Duodenal mucosa (tissue), 2 donors: ENCODE data around the gene FGF5.

ENCODE experiments used
- H3K27ac ChIP-seq: one replicate; pipeline ENCODE4 v1.7.0; 2013; ENCODE audit warnings: low read depth, low read length
- H3K27me3 ChIP-seq, 2 donors: one replicate each; pipeline ENCODE4 v1.7.0; 2013; ENCODE audit warnings: low read length in 2 of 2, control low read depth in 1 of 2; ENCODE audit not compliant: insufficient read depth in 2 of 2, control insufficient read depth in 1 of 2
- H3K36me3 ChIP-seq, 2 donors: one replicate each; pipeline ENCODE4 v1.7.0; 2013; ENCODE audit warnings: low read length in 2 of 2, control low read depth in 1 of 2; ENCODE audit not compliant: insufficient read depth in 2 of 2, control insufficient read depth in 1 of 2
- H3K4me1 ChIP-seq, 2 donors: one replicate each; pipeline ENCODE4 v1.7.0; 2013; ENCODE audit warnings: low read length in 2 of 2, control low read depth in 1 of 2; ENCODE audit not compliant: insufficient read depth in 2 of 2, control insufficient read depth in 1 of 2
- H3K4me3 ChIP-seq, 2 donors: one replicate each; pipeline ENCODE4 v1.7.0; 2013; ENCODE audit warnings: low read length in 2 of 2, low read depth in 1 of 2
- H3K9ac ChIP-seq, 2 donors: one replicate each; pipeline ENCODE4 v1.7.0; 2013; ENCODE audit warnings: low read length in 2 of 2, low read depth in 1 of 2
- H3K9me3 ChIP-seq, 2 donors: one replicate each; pipeline ENCODE4 v1.7.0; 2013; ENCODE audit warnings: low read length in 2 of 2, control low read depth in 1 of 2; ENCODE audit not compliant: control insufficient read depth in 1 of 2

FGF5 gene, protein sequence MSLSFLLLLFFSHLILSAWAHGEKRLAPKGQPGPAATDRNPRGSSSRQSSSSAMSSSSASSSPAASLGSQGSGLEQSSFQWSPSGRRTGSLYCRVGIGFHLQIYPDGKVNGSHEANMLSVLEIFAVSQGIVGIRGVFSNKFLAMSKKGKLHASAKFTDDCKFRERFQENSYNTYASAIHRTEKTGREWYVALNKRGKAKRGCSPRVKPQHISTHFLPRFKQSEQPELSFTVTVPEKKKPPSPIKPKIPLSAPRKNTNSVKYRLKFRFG

DNA sequence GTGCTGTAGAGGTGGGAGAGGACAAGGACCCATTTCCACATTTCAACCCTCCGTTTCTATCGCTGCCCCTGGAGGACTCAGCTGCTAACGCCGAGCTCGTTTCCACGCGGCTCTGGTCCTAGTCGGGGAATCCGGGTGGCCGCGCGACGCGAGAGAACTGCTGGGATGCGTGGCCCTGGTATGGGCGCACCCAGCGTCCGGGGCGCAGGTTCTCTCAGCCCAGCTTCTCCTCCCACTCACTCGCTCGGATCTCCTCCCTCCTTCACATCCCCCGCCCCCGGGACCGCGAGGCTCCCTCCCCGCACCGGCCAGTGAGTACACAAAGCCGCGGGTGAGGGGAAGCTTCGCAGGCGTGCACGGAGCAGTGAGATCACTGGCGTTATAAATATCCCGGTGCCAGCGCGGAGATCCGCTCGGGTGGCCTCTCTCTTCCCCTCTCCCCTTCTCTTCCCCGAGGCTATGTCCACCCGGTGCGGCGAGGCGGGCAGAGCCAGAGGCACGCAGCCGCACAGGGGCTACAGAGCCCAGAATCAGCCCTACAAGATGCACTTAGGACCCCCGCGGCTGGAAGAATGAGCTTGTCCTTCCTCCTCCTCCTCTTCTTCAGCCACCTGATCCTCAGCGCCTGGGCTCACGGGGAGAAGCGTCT is at the start of gene FGF5:
FGF5 (plus strand) TSS at position 412 of the 649 bp plus-strand sequence; CDS start at position 573, 161 bp downstream.
- no peak within 1 kb of the TSS for H3K9ac ChIP-seq
- H3K4me1 ChIP-seq = peaks cover 8 to 11% of the 10 kb centered on the region in 2 donors
- peak within 1 kb of the TSS; percentile 59 to 63 for H3K4me3 ChIP-seq
- no peak within 1 kb of the TSS for H3K27ac ChIP-seq
- peaks cover 54 to 74% of the 10 kb centered on the region in 2 donors for H3K27me3 ChIP-seq
- H3K36me3 ChIP-seq = no peaks in the 10 kb centered on the region
- H3K9me3 ChIP-seq = no peaks in the 10 kb centered on the region

DNA sequence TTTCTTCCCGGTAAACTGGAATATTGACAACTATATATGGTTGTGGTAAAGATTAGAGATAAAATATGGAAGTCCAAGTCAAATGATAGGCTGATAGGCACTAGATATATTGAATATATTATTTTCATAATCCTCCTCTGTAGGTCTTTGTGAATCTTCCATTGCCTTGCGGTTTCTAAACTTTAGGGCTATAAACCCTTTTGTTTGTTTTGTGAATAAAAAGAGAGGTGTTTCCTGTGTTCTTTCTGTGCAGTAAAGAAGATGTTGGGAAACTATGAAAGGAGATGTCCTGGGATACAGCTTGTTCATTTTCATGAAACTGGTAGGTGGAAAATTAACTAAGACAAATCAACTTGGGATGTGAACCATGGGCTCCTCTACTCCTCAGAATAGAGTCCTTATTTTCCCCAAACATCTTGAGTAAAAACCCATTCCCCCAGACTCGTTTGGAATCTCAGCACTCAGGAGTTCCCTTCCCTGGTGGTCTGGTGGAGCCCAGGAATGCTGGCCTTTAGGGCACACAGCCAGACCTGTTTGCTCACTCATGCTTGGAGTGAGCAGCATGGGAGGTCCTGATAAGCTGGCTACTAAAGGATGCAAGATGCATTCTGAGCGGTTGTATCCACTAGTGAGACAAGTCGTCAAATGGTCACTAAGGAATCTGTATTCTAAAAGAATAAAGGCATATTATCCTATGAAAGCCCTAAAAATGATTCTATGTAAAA is 47.0 kb upstream of the FGF5 start:
- H3K27me3 ChIP-seq = peaks cover 4 to 26% of the 10 kb centered on the region in 2 donors
- no peak overlapping the region for H3K4me3 ChIP-seq
- H3K36me3 ChIP-seq = no peaks in the 10 kb centered on the region
- no peak overlapping the region for H3K9ac ChIP-seq
- H3K9me3 ChIP-seq = no peaks in the 10 kb centered on the region
- no peak overlapping the region for H3K27ac ChIP-seq
- H3K4me1 ChIP-seq = no peaks in the 10 kb centered on the region

GRCh38 chr4:80220711-80221110 is 45.8 kb upstream of the FGF5 start:
- H3K4me1 ChIP-seq = no peaks in the 10 kb centered on the region
- no peaks in the 10 kb centered on the region for H3K9me3 ChIP-seq
- H3K27ac ChIP-seq = no peak overlapping the region
- H3K27me3 ChIP-seq = peaks cover 4 to 26% of the 10 kb centered on the region in 2 donors
- no peaks in the 10 kb centered on the region for H3K36me3 ChIP-seq
- no peak overlapping the region for H3K9ac ChIP-seq
- H3K4me3 ChIP-seq = no peak overlapping the region

DNA sequence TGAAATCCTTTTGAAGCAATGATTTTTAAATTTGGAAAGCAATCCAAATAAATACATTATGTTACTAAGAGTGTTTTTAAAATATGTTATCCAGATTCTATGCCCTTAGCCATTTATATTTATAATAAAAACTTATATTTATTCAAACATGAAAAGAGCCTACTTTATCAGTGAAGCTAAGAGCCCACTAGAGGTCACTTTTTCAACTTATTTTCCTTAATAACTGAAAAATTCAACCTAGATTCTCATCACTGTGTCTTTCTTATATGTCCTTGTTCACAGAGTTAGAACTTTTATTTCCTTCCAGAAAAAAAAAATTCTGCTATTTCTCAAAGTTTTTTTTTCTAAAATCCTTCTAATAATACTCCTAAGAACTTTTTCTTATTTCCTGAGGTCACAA is 45.3 kb upstream of the FGF5 start:
- Histone ChIP-seq H3K9me3 (no peaks in the 10 kb centered on the region), H3K36me3 (no peaks in the 10 kb centered on the region), H3K27me3 (peaks cover 4 to 26% of the 10 kb centered on the region in 2 donors), H3K4me3 (no peak overlapping the region), H3K4me1 (no peaks in the 10 kb centered on the region), H3K27ac (no peak overlapping the region), H3K9ac (no peak overlapping the region)

- Histone ChIP-seq H3K27ac (no peak overlapping the region), H3K36me3 (no peaks in the 10 kb centered on the region), H3K9ac (no peak overlapping the region), H3K4me3 (no peak overlapping the region), H3K4me1 (no peaks in the 10 kb centered on the region), H3K27me3 (peaks cover 3 to 5% of the 10 kb centered on the region in 2 donors), H3K9me3 (no peaks in the 10 kb centered on the region)
Measured at GRCh38 chr4:80225595-80225994, 40.9 kb upstream of the FGF5 start.

DNA sequence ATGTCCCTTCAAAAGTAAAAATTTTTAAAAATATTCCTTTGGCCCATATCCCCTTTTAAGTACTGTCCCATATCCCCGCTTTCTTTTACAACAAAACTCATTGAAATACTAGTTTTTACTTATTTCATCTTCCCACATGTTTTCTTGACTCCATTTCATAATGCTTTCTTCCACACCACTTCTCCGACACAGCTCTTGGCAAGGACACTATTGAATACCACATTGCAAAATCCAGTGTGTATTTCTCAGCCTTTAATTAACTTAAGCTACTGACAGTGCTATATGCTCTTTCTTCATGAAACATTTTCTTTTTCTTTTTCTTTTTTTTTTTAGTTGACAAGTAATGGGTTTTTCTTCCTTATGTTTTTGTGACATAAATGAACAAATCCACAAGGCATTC is 40.4 kb upstream of the FGF5 start:
- no peak overlapping the region for H3K9ac ChIP-seq
- H3K4me1 ChIP-seq = no peaks in the 10 kb centered on the region
- no peak overlapping the region for H3K27ac ChIP-seq
- H3K9me3 ChIP-seq = no peaks in the 10 kb centered on the region
- no peak overlapping the region for H3K4me3 ChIP-seq
- H3K27me3 ChIP-seq = peaks cover 0 to 2% of the 10 kb centered on the region in 2 donors
- no peaks in the 10 kb centered on the region for H3K36me3 ChIP-seq

GRCh38 chr4:80228460-80228859 is 38.0 kb upstream of the FGF5 start:
- Histone ChIP-seq H3K4me3 (no peak overlapping the region), H3K4me1 (no peaks in the 10 kb centered on the region), H3K9ac (no peak overlapping the region), H3K36me3 (no peaks in the 10 kb centered on the region), H3K27ac (no peak overlapping the region), H3K27me3 (no peaks in the 10 kb centered on the region), H3K9me3 (no peaks in the 10 kb centered on the region)

DNA sequence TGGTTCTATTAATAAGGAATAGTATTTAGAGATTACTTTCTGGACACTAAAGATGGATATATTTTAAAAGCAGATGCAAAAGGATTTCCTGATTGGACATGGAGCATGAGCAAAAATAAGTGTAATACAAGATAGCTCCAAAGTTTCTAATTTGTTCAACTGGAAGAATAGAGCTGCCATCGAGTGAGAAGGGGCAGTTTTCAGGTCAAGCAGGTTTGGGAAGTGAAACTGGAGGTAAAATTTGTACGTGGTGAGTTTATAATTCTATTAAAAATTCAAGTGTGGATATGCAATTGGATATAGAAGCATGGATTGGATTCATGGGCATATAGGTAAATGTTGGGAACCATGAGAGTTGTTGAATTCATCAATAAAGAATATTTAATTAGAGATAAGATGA is 37.3 kb upstream of the FGF5 start:
- Histone ChIP-seq H3K4me3 (no peak overlapping the region), H3K9ac (no peak overlapping the region), H3K9me3 (no peaks in the 10 kb centered on the region), H3K4me1 (no peaks in the 10 kb centered on the region), H3K27ac (no peak overlapping the region), H3K27me3 (no peaks in the 10 kb centered on the region), H3K36me3 (no peaks in the 10 kb centered on the region)

- Histone ChIP-seq H3K4me3 (no peak overlapping the region), H3K36me3 (no peaks in the 10 kb centered on the region), H3K27ac (no peak overlapping the region), H3K4me1 (no peaks in the 10 kb centered on the region), H3K9ac (no peak overlapping the region), H3K27me3 (no peaks in the 10 kb centered on the region), H3K9me3 (no peaks in the 10 kb centered on the region)
Measured at GRCh38 chr4:80229590-80229989, 36.9 kb upstream of the FGF5 start.

DNA sequence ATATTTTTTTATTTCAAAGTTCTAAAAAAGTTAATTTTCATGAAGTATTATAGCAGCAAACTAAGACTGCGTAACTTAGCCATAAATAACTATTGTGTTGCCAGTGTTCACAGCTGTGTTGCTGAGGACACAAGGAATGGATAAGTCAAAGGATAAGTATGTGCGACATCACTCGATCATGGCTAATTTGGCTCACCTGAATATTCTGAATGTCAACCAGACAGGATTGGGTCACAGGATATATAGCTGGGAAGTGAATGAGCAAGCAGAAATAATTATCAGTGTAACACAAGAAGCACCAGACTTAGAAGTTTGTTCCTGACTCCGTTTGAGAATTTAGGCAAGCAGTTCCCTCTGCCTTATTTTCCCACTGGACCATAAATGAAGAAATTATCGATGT is 35.3 kb upstream of the FGF5 start:
- no peak overlapping the region for H3K4me3 ChIP-seq
- H3K36me3 ChIP-seq = no peaks in the 10 kb centered on the region
- H3K9ac ChIP-seq = no peak overlapping the region
- H3K27me3 ChIP-seq = no peaks in the 10 kb centered on the region
- H3K27ac ChIP-seq = no peak overlapping the region
- no peaks in the 10 kb centered on the region for H3K4me1 ChIP-seq
- no peaks in the 10 kb centered on the region for H3K9me3 ChIP-seq
